MCF 10A (cell line): ENCODE results near the gene ABHD5. TPM values are rescaled to one million over a fixed set of nuclear protein-coding genes. Genes with fewer than 3 reads are reported as not detected.

Experiments used
- BruUV-seq: library from RNA; stranded (reverse); fragments of 400-500 nt; replicated peaks from 2 replicates; lab custom pipeline; 2021; lab: Mats Ljungman, UMichigan
- CTCF ChIA-PET: fragments of 300-600 bp; sonication (Branson Sonifier 250); formaldehyde crosslinking; extraction: SDS; loops from one replicate; lab custom pipeline; 2021; ENCODE audit warnings: antibody characterized with exemption, inconsistent platforms; lab: Yijun Ruan, JAX
- POLR2A ChIA-PET: fragments of 300-600, 350-650 bp; sonication (Branson Sonifier 250); formaldehyde crosslinking; extraction: SDS; loops from one replicate; lab custom pipeline; 2020; ENCODE audit warnings: antibody characterized with exemption, inconsistent platforms; lab: Yijun Ruan, JAX
- DNase-seq: peaks from one replicate; pipeline ENCODE4 v3.0.0-alpha.2; 2018; ENCODE audit not compliant: unreplicated experiment
- H3K27ac Mint-ChIP-seq: one replicate; pipeline ENCODE4 v1.8.0; 2022; ENCODE audit warnings: mild to moderate bottlenecking, low read depth, mixed read lengths; ENCODE audit not compliant: unreplicated experiment
- H3K27me3 Mint-ChIP-seq: one replicate; pipeline ENCODE4 v1.8.0; 2022; ENCODE audit warnings: mixed read lengths; ENCODE audit not compliant: insufficient read depth, unreplicated experiment
- H3K36me3 Mint-ChIP-seq: one replicate; pipeline ENCODE4 v1.8.0; 2022; ENCODE audit warnings: mild to moderate bottlenecking, moderate library complexity, mixed read lengths; ENCODE audit not compliant: insufficient read depth, unreplicated experiment
- H3K4me1 Mint-ChIP-seq: one replicate; pipeline ENCODE4 v1.8.0; 2022; ENCODE audit warnings: mixed read lengths; ENCODE audit not compliant: insufficient read depth, unreplicated experiment
- H3K4me3 Mint-ChIP-seq: one replicate; pipeline ENCODE4 v1.8.0; 2022; ENCODE audit warnings: mild to moderate bottlenecking, moderate library complexity, mixed read lengths; ENCODE audit not compliant: unreplicated experiment
- H3K9me3 Mint-ChIP-seq: one replicate; pipeline ENCODE4 v1.8.0; 2022; ENCODE audit warnings: mixed read lengths; ENCODE audit not compliant: unreplicated experiment
- CTCF ChIP-seq: fragments of 200-600 bp; IDR thresholded peaks from one replicate; pipeline ENCODE4 v1.8.0; 2022; ENCODE audit warnings: antibody characterized with exemption, mild to moderate bottlenecking; ENCODE audit not compliant: unreplicated experiment
- intact Hi-C: fragments of 100-400 bp; cut with micrococcal nuclease; formaldehyde crosslinking; loops from 2 replicates; pipeline ENCODE4 v1.14.1; 2022
- total RNA-seq: library from RNA; stranded (reverse); gene quantifications from 2 replicates; pipeline ENCODE4 v1.2.3, GENCODE V29; 2022

Gene ABHD5
- total RNA-seq, 1 experiment from 2014 or later: 32.6 TPM

GRCh38 chr3:43755516-43756200 lies 64.9 kb downstream of the ABHD5 start:
- ChIA-PET CTCF (interaction anchor here (1.0 kb wide), 1 partner anchor 10 kb away, joined by 3 read pairs; no protein-coding TSS in a partner anchor), POLR2A (no interaction called here)
- DNase-seq: no peak
- Mint-ChIP-seq H3K27me3 (no peaks in the 10 kb centered on the region), H3K27ac (no peak overlapping the region), H3K4me3 (no peak overlapping the region), H3K36me3 (no peaks in the 10 kb centered on the region), H3K9me3 (no peaks in the 10 kb centered on the region), H3K4me1 (peaks cover 26% of the 10 kb centered on the region)
- intact Hi-C loops: no loop called here
- no TSS peak for BruUV-seq
- no peak for TF ChIP-seq CTCF

GRCh38 chr3:43757666-43758321 lies 67.1 kb downstream of the ABHD5 start:
- TF ChIP-seq CTCF: no peak
- no TSS peak for BruUV-seq
- Mint-ChIP-seq H3K4me3 (no peak overlapping the region), H3K4me1 (peaks cover 32% of the 10 kb centered on the region), H3K27me3 (no peaks in the 10 kb centered on the region), H3K9me3 (no peaks in the 10 kb centered on the region), H3K27ac (no peak overlapping the region), H3K36me3 (no peaks in the 10 kb centered on the region)
- intact Hi-C loops: no loop called here
- no peak for DNase-seq
- CTCF ChIA-PET: interaction anchor here (0.7 to 1.5 kb wide), 4 partner anchors 9 to 84 kb away, joined by 3 to 5 read pairs (median 4); no protein-coding TSS in a partner anchor
- POLR2A ChIA-PET: no interaction called here

DNA sequence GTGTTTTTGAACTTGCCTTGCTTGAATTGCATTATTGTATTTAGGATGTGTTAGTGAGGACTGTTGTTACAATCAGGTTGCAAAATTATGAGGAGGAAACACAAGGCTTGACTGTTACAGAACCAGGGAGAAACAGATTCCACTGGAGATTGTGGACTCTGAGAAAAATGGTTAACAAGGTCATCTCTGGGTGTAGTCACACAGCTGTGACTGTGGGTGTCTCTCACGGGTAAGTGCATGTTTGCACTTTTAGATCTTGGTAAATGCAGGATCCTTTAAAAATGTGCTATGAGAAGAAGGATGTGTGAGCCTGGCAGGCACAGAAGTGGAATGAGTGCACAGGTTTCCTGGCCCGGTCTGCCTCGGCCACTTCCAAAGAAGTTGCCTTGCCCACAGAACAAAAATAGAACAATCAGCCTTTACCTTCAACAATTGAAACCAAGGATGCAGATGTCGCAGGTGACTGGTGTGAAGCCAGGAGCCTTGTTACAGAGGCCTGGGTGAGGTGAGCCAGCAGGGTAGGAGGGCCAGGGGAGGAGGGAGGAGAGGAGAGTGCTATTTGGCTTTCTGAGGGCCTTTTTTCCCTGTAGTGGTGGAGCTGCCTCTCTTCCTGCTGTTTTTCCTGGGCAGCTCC lies 68.0 kb downstream of the ABHD5 start:
- Mint-ChIP-seq H3K27ac (peak overlapping the region; percentile 66), H3K4me3 (no peak overlapping the region), H3K4me1 (peaks cover 29% of the 10 kb centered on the region), H3K27me3 (no peaks in the 10 kb centered on the region), H3K36me3 (no peaks in the 10 kb centered on the region), H3K9me3 (no peaks in the 10 kb centered on the region)
- BruUV-seq: no TSS peak
- ChIA-PET CTCF (interaction anchor here (0.5 to 1.5 kb wide), 4 partner anchors 10 to 281 kb away, joined by 3 to 5 read pairs (median 4); no protein-coding TSS in a partner anchor), POLR2A (no interaction called here)
- no peak for DNase-seq
- no peak for TF ChIP-seq CTCF
- intact Hi-C loops: no loop called here

DNA sequence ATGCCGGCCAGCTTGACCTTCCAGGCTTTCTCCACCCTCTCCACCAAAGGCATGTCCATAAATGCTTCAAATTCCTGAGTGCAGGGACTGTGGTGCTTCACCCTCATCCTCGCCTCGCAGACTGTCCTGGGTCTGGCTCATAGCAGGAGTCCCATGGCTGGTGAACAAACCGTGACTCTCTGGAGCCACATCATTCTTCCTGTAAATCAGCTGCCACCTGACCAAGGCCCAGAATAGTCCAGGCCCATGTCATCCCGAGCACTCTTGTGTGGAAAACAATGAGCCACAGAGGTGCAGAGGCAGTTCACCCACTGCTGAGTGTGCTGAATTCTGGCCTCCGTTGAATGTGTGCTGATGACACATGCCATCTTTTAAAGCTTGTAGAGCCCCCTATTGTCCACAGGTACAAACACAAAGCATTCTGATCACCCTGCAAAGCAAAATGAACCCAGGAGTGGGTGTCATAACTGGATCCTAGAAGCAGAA lies 68.6 kb downstream of the ABHD5 start:
- H3K36me3 Mint-ChIP-seq: no peaks in the 10 kb centered on the region
- POLR2A ChIA-PET: interaction anchor here (1.0 kb wide), 1 partner anchor 9 kb away, joined by 3 read pairs; no protein-coding TSS in a partner anchor
- DNase-seq: peak; percentile 54
- H3K27ac Mint-ChIP-seq: peak overlapping the region; percentile 66
- H3K9me3 Mint-ChIP-seq: no peaks in the 10 kb centered on the region
- no peak overlapping the region for H3K4me3 Mint-ChIP-seq
- BruUV-seq: no TSS peak
- CTCF ChIA-PET: interaction anchor here (1.1 to 1.3 kb wide), 2 partner anchors 85 to 215 kb away, joined by 3 to 4 read pairs; no protein-coding TSS in a partner anchor
- H3K4me1 Mint-ChIP-seq: peaks cover 23% of the 10 kb centered on the region
- H3K27me3 Mint-ChIP-seq: no peaks in the 10 kb centered on the region
- no peak for TF ChIP-seq CTCF
- intact Hi-C loops: no loop called here
